ENCODE results near the gene UQCC5. TPM values are rescaled to one million over a fixed set of nuclear protein-coding genes. Genes with fewer than 3 reads are reported as not detected.

UQCC5 gene
- total RNA-seq, 1 experiment from 2014 or later = 37.8 TPM

DNA sequence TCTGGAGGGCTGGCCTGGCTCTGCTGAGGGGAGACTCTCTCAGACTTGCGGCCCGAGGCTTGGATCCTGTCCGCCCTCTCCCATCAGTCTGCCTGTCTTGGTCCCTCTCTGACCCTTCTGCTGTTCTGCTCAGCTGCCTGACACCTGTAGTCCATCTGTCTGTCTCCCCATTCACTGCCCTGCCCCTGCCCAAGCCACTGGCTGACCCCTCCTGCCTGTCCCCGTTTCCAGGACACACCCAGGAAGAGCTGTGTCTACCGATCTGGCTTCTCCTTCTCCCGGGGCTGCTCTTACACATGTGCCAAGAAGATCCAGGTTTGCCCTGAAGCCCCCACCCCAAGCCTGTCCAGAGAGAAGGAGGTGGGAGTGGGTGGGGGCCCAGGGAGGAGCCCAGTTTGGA lies 21.2 kb upstream of the UQCC5 start (continued):
- TF ChIP-seq, protein P1, sequence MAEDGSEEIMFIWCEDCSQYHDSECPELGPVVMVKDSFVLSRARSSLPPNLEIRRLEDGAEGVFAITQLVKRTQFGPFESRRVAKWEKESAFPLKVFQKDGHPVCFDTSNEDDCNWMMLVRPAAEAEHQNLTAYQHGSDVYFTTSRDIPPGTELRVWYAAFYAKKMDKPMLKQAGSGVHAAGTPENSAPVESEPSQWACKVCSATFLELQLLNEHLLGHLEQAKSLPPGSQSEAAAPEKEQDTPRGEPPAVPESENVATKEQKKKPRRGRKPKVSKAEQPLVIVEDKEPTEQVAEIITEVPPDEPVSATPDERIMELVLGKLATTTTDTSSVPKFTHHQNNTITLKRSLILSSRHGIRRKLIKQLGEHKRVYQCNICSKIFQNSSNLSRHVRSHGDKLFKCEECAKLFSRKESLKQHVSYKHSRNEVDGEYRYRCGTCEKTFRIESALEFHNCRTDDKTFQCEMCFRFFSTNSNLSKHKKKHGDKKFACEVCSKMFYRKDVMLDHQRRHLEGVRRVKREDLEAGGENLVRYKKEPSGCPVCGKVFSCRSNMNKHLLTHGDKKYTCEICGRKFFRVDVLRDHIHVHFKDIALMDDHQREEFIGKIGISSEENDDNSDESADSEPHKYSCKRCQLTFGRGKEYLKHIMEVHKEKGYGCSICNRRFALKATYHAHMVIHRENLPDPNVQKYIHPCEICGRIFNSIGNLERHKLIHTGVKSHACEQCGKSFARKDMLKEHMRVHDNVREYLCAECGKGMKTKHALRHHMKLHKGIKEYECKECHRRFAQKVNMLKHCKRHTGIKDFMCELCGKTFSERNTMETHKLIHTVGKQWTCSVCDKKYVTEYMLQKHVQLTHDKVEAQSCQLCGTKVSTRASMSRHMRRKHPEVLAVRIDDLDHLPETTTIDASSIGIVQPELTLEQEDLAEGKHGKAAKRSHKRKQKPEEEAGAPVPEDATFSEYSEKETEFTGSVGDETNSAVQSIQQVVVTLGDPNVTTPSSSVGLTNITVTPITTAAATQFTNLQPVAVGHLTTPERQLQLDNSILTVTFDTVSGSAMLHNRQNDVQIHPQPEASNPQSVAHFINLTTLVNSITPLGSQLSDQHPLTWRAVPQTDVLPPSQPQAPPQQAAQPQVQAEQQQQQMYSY (CRISPR knock-in tag; IDR thresholded peaks at IDR 0.05) = no peak
- TF ChIP-seq, protein P2, sequence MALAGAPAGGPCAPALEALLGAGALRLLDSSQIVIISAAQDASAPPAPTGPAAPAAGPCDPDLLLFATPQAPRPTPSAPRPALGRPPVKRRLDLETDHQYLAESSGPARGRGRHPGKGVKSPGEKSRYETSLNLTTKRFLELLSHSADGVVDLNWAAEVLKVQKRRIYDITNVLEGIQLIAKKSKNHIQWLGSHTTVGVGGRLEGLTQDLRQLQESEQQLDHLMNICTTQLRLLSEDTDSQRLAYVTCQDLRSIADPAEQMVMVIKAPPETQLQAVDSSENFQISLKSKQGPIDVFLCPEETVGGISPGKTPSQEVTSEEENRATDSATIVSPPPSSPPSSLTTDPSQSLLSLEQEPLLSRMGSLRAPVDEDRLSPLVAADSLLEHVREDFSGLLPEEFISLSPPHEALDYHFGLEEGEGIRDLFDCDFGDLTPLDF (CRISPR knock-in tag; IDR thresholded peaks at IDR 0.05) = no peak
- no peak for TF ChIP-seq JAZF1 (CRISPR knock-in tag; IDR thresholded peaks at IDR 0.05)
- no peak for TF ChIP-seq TEAD1 (CRISPR knock-in tag; IDR thresholded peaks at IDR 0.05)
- no peak for TF ChIP-seq ATF1 (CRISPR knock-in tag; IDR thresholded peaks at IDR 0.05)
- TF ChIP-seq ZNF219 (CRISPR knock-in tag; IDR thresholded peaks at IDR 0.05; ENCODE audit: borderline replicate concordance) = no peak
- TF ChIP-seq, protein P3, sequence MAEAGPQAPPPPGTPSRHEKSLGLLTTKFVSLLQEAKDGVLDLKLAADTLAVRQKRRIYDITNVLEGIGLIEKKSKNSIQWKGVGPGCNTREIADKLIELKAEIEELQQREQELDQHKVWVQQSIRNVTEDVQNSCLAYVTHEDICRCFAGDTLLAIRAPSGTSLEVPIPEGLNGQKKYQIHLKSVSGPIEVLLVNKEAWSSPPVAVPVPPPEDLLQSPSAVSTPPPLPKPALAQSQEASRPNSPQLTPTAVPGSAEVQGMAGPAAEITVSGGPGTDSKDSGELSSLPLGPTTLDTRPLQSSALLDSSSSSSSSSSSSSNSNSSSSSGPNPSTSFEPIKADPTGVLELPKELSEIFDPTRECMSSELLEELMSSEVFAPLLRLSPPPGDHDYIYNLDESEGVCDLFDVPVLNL (CRISPR knock-in tag; IDR thresholded peaks at IDR 0.05; ENCODE audit: borderline replicate concordance, low read depth) = no peak
- TF ChIP-seq, protein P4, sequence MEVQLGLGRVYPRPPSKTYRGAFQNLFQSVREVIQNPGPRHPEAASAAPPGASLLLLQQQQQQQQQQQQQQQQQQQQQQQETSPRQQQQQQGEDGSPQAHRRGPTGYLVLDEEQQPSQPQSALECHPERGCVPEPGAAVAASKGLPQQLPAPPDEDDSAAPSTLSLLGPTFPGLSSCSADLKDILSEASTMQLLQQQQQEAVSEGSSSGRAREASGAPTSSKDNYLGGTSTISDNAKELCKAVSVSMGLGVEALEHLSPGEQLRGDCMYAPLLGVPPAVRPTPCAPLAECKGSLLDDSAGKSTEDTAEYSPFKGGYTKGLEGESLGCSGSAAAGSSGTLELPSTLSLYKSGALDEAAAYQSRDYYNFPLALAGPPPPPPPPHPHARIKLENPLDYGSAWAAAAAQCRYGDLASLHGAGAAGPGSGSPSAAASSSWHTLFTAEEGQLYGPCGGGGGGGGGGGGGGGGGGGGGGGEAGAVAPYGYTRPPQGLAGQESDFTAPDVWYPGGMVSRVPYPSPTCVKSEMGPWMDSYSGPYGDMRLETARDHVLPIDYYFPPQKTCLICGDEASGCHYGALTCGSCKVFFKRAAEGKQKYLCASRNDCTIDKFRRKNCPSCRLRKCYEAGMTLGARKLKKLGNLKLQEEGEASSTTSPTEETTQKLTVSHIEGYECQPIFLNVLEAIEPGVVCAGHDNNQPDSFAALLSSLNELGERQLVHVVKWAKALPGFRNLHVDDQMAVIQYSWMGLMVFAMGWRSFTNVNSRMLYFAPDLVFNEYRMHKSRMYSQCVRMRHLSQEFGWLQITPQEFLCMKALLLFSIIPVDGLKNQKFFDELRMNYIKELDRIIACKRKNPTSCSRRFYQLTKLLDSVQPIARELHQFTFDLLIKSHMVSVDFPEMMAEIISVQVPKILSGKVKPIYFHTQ (CRISPR knock-in tag; IDR thresholded peaks at IDR 0.05) = no peak
- no peak for TF ChIP-seq NR3C1 (CRISPR knock-in tag; conservative IDR thresholded peaks at IDR 0.05; ENCODE audit: low read depth)
- TF ChIP-seq SOX15 (CRISPR knock-in tag; IDR thresholded peaks at IDR 0.05) = no peak
- TF ChIP-seq, protein P5, sequence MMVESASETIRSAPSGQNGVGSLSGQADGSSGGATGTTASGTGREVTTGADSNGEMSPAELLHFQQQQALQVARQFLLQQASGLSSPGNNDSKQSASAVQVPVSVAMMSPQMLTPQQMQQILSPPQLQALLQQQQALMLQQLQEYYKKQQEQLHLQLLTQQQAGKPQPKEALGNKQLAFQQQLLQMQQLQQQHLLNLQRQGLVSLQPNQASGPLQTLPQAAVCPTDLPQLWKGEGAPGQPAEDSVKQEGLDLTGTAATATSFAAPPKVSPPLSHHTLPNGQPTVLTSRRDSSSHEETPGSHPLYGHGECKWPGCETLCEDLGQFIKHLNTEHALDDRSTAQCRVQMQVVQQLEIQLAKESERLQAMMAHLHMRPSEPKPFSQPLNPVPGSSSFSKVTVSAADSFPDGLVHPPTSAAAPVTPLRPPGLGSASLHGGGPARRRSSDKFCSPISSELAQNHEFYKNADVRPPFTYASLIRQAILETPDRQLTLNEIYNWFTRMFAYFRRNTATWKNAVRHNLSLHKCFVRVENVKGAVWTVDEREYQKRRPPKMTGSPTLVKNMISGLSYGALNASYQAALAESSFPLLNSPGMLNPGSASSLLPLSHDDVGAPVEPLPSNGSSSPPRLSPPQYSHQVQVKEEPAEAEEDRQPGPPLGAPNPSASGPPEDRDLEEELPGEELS (CRISPR knock-in tag; IDR thresholded peaks at IDR 0.05) = no peak

DNA sequence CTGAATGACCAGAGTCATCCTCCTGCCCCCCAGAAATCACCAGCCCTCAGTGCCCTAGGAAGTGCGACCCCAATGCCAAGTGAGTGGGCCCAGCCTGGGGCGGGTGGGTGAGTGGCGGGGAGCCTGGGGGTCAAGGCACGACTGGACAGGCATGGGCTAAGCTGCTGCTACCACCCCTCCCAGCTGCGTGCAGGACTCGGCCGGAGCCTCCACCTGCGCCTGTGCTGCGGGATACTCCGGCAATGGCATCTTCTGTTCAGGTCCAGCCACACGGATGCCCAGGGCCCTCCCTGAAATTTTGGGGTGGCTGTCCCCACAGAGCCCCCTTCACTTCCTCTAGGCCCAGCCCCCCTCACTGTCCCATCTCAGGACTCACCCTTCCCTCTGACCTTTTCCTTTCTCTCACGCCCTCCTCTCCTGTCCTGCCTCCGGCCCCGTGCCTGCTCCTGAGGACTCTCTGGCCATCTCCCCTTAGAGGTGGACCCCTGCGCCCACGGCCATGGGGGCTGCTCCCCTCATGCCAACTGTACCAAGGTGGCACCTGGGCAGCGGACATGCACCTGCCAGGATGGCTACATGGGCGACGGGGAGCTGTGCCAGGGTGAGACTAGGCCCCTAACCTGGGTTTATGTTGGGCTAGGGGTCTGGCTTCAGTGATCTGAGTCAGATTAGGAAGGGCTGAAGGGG lies 19.8 kb upstream of the UQCC5 start:
- TF ChIP-seq ZNF219 (CRISPR knock-in tag; IDR thresholded peaks at IDR 0.05; ENCODE audit: borderline replicate concordance) (no peak), SMAD3 (CRISPR knock-in tag; IDR thresholded peaks at IDR 0.05; ENCODE audit: borderline replicate concordance) (no peak), NFE2L1 (CRISPR knock-in tag; IDR thresholded peaks at IDR 0.05) (no peak), FOXP1 (CRISPR knock-in tag; IDR thresholded peaks at IDR 0.05; ENCODE audit: borderline replicate concordance) (no peak), ZNF317 (CRISPR knock-in tag; IDR thresholded peaks at IDR 0.05; ENCODE audit: borderline replicate concordance, low read depth) (no peak), SMAD4 (CRISPR knock-in tag; IDR thresholded peaks at IDR 0.05) (no peak)
- TF ChIP-seq, protein P6, sequence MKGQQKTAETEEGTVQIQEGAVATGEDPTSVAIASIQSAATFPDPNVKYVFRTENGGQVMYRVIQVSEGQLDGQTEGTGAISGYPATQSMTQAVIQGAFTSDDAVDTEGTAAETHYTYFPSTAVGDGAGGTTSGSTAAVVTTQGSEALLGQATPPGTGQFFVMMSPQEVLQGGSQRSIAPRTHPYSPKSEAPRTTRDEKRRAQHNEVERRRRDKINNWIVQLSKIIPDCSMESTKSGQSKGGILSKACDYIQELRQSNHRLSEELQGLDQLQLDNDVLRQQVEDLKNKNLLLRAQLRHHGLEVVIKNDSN (CRISPR knock-in tag; IDR thresholded peaks at IDR 0.05) = no peak
- TF ChIP-seq, protein P7, sequence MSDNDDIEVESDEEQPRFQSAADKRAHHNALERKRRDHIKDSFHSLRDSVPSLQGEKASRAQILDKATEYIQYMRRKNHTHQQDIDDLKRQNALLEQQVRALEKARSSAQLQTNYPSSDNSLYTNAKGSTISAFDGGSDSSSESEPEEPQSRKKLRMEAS (CRISPR knock-in tag; IDR thresholded peaks at IDR 0.05) = no peak
- CTCF ChIA-PET = interaction anchor here (0.8 kb wide), 1 partner anchor 20 kb away, joined by 3 read pairs; the partner anchor contains the start of gene UQCC5

More for the DNA sequence above, 19.8 kb upstream of the UQCC5 start:
- DNase-seq (ENCODE audit: low spot score) (no peak), ATAC-seq (no peak)
- no peak overlapping the region for H3K4me3 Mint-ChIP-seq
- H3K4me1 Mint-ChIP-seq = peaks cover 7% of the 10 kb centered on the region
- no peak overlapping the region for H3K27ac Mint-ChIP-seq
- no peaks in the 10 kb centered on the region for H3K9me3 Mint-ChIP-seq
- H3K27me3 Mint-ChIP-seq (ENCODE audit: low read depth) = no peaks in the 10 kb centered on the region; the same call in 1 of the 2 replicates
- no peaks in the 10 kb centered on the region for H3K36me3 Mint-ChIP-seq
- POLR2A ChIA-PET = no interaction called here
